CD4-positive, alpha-beta T cell treated with Interleukin-1 beta for 1 hour (primary cell): ENCODE results near the gene RITA1.

Source experiments
- DNase-seq, 2 donors: peaks; one replicate each; pipeline ENCODE4 v3.0.0-alpha.2; 2020 to 2022

RITA1 gene

DNA sequence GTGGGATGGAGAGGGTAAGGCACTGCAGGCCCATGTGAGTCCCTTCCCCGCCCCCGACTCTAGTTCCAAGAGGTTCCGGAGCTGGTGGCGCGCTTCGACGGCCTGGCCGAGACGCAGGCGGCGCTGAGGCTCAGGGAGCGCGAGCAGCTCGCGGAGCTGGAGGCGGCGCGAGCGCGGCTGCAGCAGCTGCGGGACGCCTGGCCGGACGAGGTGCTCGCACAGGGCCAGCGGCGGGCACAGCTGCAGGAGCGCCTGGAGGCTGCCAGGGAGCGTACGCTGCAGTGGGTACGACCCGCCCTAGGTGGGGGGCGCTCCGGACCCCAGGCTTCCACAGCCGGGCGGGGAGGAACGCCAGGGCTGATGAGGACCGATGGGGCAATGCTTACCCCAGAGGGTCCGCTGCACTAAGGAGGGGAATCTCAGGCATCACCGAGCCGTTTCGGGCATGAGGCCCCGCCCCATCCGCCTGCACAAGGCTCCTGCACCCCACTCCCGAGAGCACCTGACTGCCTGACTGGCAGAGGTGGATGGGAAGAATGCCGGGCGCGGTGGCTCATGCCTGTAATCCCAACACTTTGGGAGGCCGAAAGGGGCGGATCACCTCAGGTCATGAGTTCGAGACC, 31.1 kb upstream of the RITA1 start:
- DNase-seq = no peak

GRCh38 chr12:113155060-113155459, 30.5 kb upstream of the RITA1 start:
- no peak for DNase-seq

GRCh38 chr12:113155646-113156045, 29.9 kb upstream of the RITA1 start:
- DNase-seq = no peak

GRCh38 chr12:113157218-113157859, 28.2 kb upstream of the RITA1 start:
- DNase-seq = no peak

DNA sequence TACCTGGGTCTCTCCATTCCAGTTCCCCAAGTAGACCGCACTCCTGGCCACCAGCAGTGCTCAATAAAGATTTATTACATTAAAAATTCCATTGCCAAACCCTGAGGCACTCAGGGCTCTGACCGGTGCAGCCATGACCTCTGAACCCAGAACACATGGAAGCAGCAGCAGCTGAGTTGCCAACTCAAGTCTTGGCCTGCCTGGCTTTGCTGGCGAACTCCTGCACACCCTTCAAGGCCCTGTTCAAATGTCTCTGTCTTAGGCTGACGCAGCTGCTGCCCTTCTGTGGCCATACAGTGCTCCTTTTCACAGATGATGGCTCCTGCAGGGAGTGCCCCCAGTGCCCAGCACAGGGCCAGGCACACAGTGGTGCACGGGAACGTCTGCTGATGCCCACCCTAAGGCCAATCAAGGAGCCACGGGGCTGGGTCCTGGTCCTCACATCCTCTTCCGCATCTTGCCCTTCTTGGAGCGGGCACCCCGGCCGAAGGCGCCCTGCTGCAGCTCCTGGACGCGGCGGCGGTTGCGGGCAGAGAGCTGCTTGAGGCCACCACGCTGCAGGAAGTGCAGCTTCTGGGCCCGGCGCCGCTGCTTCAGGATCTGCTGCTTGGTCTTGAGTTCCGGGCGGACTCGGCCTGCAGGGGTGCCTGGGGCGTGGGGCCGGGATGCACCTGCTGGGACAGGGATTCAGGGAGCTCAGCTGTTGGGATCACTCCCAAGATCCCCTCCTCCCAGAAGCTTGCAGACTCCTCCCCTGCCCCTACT, 26.9 kb upstream of the RITA1 start:
- no peak for DNase-seq

- DNase-seq = no peak
Measured at GRCh38 chr12:113159937-113160336, 25.6 kb upstream of the RITA1 start.

DNA sequence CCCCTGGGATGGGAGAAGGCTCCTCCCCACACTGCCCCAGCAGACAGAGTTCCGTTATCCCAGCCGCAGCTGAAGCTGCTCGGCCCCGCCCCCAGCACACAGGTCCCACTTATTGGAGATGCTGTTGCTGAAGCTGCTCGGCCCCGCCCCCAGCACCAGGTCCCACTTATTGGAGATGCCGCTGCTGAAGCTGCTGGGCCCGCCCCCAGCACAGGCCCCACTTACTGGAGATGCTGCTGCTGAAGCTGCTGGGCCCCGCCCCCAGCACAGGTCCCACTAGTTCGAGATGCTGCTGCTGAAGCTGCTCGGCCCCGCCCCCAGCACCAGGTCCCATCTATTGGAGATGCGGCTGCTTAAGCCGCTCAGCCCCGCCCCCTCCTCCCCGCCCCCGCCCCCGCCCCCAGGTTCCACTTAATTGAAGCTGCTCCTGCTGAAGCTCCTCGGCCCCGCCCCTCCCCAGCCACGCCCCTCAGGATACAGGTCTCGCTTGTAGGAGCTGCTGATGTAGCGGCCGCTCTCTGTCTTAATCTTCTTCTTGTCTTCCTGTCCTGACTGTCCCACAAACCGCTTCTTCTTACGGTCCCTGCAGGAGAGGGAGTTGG, 24.0 kb upstream of the RITA1 start:
- no peak for DNase-seq

- no peak for DNase-seq
Measured at GRCh38 chr12:113162102-113163029, 23.2 kb upstream of the RITA1 start.

DNA sequence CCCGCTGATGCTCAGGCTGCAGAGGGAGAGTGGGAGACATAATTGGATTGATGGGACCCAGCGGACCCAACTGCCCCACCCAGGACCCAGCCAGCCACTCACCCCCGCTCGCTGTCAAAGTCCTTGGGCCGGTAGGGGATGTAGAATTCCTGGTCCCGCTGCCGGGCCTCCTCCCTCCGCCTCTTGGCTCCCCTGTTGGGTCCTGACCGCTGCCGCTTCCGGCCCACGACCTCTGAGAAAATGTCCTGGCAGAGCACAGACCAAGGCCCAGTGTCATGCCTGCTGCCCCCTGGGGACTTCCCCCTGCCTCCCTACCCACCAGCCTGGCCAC, 22.5 kb upstream of the RITA1 start:
- no peak for DNase-seq

- DNase-seq = no peak
Measured at GRCh38 chr12:113164014-113164413, 21.5 kb upstream of the RITA1 start.

GRCh38 chr12:113165521-113166450, 19.7 kb upstream of the RITA1 start:
- DNase-seq = no peak

DNA sequence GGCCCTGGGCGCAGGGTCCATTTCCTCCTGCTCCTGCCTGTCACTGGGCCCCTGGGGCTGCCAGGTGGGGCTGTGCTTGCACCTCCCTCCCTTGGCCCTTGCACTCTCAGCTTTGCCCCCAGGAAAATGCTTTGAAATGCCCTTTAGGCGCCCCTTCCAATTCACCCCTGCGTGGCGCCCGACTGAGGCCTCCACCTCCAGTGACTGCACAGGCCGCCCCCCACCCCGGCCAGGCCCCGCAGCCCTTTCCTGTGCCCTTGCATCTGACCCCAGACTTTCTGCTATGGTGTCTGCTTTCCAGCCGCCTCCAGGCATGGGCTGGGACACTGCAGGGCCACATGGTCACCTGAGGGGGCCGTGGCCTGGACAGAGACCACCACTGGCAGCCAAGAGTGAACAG, 17.7 kb upstream of the RITA1 start:
- DNase-seq = no peak

- no peak for DNase-seq
Measured at GRCh38 chr12:113169697-113170096, 15.8 kb upstream of the RITA1 start.

DNA sequence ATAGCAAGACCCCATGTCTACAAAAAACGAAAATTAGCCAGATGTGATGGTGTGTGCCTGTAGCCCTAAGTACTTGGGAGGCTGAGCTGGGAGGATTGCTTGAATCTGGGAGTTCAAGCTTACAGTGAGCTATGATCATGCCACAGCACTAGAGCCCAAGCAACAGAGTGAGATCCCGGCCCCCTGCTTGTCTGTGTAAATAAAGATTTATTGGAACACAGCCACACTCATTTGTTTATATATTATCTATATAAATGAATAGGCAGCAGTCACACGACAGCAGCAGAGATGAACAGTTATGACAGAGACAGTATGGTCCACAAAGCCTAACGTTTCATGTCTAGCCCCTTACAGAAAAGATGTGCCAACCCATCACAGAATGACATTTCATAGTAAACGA, 15.1 kb upstream of the RITA1 start:
- no peak for DNase-seq

GRCh38 chr12:113170926-113171325, 14.6 kb upstream of the RITA1 start:
- no peak for DNase-seq

DNA sequence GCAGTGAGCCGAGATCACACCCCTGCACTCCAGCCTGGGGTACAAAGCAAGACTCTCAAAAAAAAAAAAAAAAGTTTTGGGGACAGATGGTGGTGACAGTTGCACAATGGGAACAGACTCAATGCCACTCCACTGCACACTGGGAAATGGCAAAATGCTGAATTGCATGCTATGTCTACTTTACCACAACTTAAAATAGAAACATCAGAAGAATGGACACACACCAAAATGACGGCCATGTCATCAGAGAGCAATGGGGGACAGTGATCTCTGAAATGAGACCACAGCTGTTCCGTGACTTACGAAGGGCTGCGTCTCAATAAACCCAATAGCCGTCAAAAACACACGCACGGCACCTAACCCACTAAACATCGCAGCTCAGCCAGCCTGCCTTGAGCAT, 14.0 kb upstream of the RITA1 start:
- no peak for DNase-seq

DNA sequence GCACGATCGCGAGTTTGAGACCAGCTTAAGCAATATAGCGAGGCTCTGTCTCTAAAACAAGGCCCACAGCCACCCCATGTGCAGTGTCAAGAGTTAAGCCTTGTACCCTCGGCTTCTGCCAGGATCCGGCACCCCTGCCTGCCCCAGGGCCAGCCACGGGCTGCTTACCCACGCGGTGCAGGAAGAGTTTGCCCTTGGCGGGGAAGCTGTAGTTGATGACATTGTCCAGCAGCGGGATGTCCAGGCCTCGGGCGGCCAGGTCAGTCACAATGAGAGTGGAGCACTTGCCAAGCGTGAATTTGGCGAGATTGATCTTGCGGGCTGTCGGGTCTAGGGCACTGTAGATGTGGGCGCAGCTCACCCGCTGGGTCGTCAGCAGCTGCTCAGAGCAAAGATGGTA, 13.3 kb upstream of the RITA1 start:
- DNase-seq = no peak

- no peak for DNase-seq
Measured at GRCh38 chr12:113173081-113173698, 12.3 kb upstream of the RITA1 start.

- peak; percentile 71 to 79 for DNase-seq
Measured at GRCh38 chr12:113174461-113175384, 10.8 kb upstream of the RITA1 start.

DNA sequence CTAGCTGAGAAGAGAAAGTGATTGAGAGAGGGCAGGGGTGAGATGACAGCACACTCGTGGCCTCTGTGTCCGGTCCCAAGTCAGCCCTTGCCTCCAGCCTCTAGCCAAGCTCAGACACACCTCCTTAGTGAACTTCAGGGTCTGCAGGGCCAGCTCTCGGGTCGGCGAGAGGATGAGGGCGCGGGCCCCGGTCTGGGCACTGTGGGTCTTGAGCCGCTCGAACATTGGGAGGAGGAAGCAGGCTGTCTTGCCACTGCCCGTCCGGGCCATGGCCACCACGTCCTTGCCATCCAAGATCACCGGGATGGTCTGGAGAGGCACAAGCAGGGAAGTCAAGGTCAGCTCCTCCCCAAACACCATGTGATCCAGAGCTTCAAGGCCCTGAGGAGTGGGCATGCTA, 6.5 kb upstream of the RITA1 start:
- no peak for DNase-seq
